GM19238 (cell line): ENCODE data around the gene ASS1.

Experiments
- DNase-seq: peaks from one replicate; pipeline ENCODE4 v3.0.0; 2011; ENCODE audit warnings: low spot score; ENCODE audit not compliant: insufficient read length

Gene ASS1

GRCh38 chr9:130473009-130473408, 28.2 kb downstream of the ASS1 start:
- DNase-seq: no peak

GRCh38 chr9:130473566-130473965, 28.8 kb downstream of the ASS1 start:
- DNase-seq: no peak

GRCh38 chr9:130474106-130474505, 29.3 kb downstream of the ASS1 start:
- no peak for DNase-seq

- no peak for DNase-seq
Observed at GRCh38 chr9:130476151-130476730, 31.5 kb downstream of the ASS1 start.

- no peak for DNase-seq
Observed at GRCh38 chr9:130477564-130477963, 32.8 kb downstream of the ASS1 start.

- DNase-seq: no peak
Observed at GRCh38 chr9:130478152-130478551, 33.4 kb downstream of the ASS1 start.

GRCh38 chr9:130478736-130479575, 34.2 kb downstream of the ASS1 start:
- no peak for DNase-seq

GRCh38 chr9:130479587-130479986, 34.8 kb downstream of the ASS1 start:
- DNase-seq: no peak

GRCh38 chr9:130480673-130481072, 35.9 kb downstream of the ASS1 start:
- no peak for DNase-seq

GRCh38 chr9:130482463-130482862, 37.7 kb downstream of the ASS1 start:
- no peak for DNase-seq

- DNase-seq: no peak
Observed at GRCh38 chr9:130483371-130483971, 38.7 kb downstream of the ASS1 start.

GRCh38 chr9:130484362-130485072, 39.8 kb downstream of the ASS1 start:
- DNase-seq: no peak

- no peak for DNase-seq
Observed at GRCh38 chr9:130486103-130486502, 41.3 kb downstream of the ASS1 start.

- no peak for DNase-seq
Observed at GRCh38 chr9:130487500-130487899, 42.7 kb downstream of the ASS1 start.

GRCh38 chr9:130488621-130489330, 44.0 kb downstream of the ASS1 start:
- DNase-seq: no peak

GRCh38 chr9:130490981-130491380, 46.2 kb downstream of the ASS1 start:
- DNase-seq: no peak

GRCh38 chr9:130491830-130492482, 47.2 kb downstream of the ASS1 start:
- no peak for DNase-seq

GRCh38 chr9:130493021-130493420, 48.3 kb downstream of the ASS1 start:
- no peak for DNase-seq

GRCh38 chr9:130493476-130493875, 48.7 kb downstream of the ASS1 start:
- DNase-seq: no peak

GRCh38 chr9:130495067-130495466, 50.3 kb downstream of the ASS1 start:
- DNase-seq: no peak

GRCh38 chr9:130497139-130497538, 52.4 kb downstream of the ASS1 start:
- DNase-seq: no peak
